GM12864 (cell line): ENCODE results near the gene KCNC2.

ENCODE experiments used
- DNase-seq: peaks from one replicate; pipeline ENCODE4 v3.0.0-alpha.2; 2011; ENCODE audit warnings: low read depth
- H3K4me3 ChIP-seq: 2 replicates; pipeline ENCODE4 v1.5.1; 2011; ENCODE audit warnings: mild to moderate bottlenecking, low read depth, low read length, control low read depth
- TF ChIP-seq, protein P1 (sequence below): IDR thresholded peaks from 2 replicates; pipeline ENCODE4 v1.5.1; 2011; ENCODE audit warnings: low read depth, mild to moderate bottlenecking, moderate library complexity, low read length, control low read depth, inconsistent platforms; ENCODE audit errors: missing control alignments

Gene KCNC2

GRCh38 chr12:75115748-75116147, 93.9 kb downstream of the KCNC2 start:
- TF ChIP-seq, protein P1, sequence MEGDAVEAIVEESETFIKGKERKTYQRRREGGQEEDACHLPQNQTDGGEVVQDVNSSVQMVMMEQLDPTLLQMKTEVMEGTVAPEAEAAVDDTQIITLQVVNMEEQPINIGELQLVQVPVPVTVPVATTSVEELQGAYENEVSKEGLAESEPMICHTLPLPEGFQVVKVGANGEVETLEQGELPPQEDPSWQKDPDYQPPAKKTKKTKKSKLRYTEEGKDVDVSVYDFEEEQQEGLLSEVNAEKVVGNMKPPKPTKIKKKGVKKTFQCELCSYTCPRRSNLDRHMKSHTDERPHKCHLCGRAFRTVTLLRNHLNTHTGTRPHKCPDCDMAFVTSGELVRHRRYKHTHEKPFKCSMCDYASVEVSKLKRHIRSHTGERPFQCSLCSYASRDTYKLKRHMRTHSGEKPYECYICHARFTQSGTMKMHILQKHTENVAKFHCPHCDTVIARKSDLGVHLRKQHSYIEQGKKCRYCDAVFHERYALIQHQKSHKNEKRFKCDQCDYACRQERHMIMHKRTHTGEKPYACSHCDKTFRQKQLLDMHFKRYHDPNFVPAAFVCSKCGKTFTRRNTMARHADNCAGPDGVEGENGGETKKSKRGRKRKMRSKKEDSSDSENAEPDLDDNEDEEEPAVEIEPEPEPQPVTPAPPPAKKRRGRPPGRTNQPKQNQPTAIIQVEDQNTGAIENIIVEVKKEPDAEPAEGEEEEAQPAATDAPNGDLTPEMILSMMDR: no peak
- no peak overlapping the region for H3K4me3 ChIP-seq
- no peak for DNase-seq

GRCh38 chr12:75103822-75104221, 105.8 kb downstream of the KCNC2 start:
- H3K4me3 ChIP-seq: no peak overlapping the region
- DNase-seq: no peak
- TF ChIP-seq, protein P1: no peak

- no peak for DNase-seq
- H3K4me3 ChIP-seq: no peak overlapping the region
- TF ChIP-seq, protein P1: no peak
Measured at GRCh38 chr12:75101781-75102180, 107.9 kb downstream of the KCNC2 start.

- TF ChIP-seq, protein P1: no peak
Measured at GRCh38 chr12:75099210-75099609, 110.4 kb downstream of the KCNC2 start.

DNA sequence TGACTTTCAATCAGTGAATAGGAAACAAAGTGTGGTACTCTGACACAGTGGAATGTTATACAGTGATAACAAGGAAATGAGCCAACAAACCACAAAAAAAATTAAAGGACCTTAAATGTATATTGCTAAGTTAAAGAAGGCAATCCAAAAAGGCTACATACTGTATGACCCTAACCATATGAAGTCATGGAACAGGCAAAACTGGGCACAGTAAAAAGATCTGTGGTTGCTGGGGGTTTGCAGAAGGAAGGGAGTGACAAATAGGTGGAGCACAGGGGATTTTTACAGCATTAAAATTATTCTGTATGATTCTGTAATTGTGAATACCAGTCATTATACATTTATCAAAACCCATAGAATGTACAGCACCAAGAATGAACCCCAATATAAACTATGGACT, 112.6 kb downstream of the KCNC2 start:
- TF ChIP-seq, protein P1: no peak
- no peak for DNase-seq
- no peak overlapping the region for H3K4me3 ChIP-seq

More at GRCh38 chr12:75099210-75099609, 110.4 kb downstream of the KCNC2 start:
- no peak for DNase-seq
- no peak overlapping the region for H3K4me3 ChIP-seq

DNA sequence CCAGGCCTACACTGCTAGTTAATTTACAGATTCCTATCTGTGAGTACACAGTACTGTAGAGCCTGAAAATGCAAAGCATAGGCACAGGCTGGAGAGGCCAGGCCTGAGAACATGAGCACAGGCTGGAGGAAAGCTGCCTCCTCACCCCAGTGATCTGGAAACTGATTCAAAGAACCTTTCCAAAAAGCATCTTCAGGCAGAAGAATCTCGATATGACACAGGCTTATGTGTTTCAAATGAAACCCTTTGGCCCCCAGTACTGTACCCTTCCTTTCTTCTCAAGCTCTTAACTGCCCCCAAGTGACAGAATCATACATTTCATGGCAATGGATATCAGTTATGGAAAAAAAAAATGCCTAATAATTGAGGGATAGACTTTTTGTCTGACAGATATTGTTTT, 122.0 kb downstream of the KCNC2 start:
- TF ChIP-seq, protein P1: no peak
- no peak for DNase-seq
- H3K4me3 ChIP-seq: no peak overlapping the region

- H3K4me3 ChIP-seq: no peak overlapping the region
- TF ChIP-seq, protein P1: no peak
- no peak for DNase-seq
Measured at GRCh38 chr12:75086091-75087038, 123.3 kb downstream of the KCNC2 start.
